ENCODE results near the gene SP3. TPM values are rescaled to one million over a fixed set of nuclear protein-coding genes. Genes with fewer than 3 reads are reported as not detected.

The SP3 gene
- total and polyA plus RNA-seq, 4 donors, result 14.5 to 183 (median 55.2) TPM

- H3K9me3 ChIP-seq (ENCODE audit: control insufficient read depth in 4 of 4, insufficient read depth in 3 of 4, low read length in 3 of 4), result no peaks in the 10 kb centered on the region
- no peaks in the 10 kb centered on the region for H3K27me3 ChIP-seq (ENCODE audit: control insufficient read depth in 3 of 3, insufficient read depth in 3 of 3, low read length in 2 of 3)
- H3K4me1 ChIP-seq (ENCODE audit: control insufficient read depth in 5 of 5, insufficient read depth in 5 of 5, low read length in 5 of 5), result peaks cover 0 to 22% (median 0%) of the 10 kb centered on the region in 5 donors
- H3K4me3 ChIP-seq, result no peak overlapping the region
- no peak for ATAC-seq (ENCODE audit: insufficient read depth, low FRiP score)
- no peak for TF ChIP-seq CTCF (IDR thresholded peaks at IDR 0.05; ENCODE audit: control extremely low read depth, extremely low read depth)
- no peak for DNase-seq
- H3K36me3 ChIP-seq (ENCODE audit: control insufficient read depth in 4 of 4, insufficient read depth in 4 of 4, low read length in 4 of 4), result peaks cover 0 to 3% (median 2%) of the 10 kb centered on the region in 4 donors
- H3K27ac ChIP-seq (ENCODE audit: low read depth in 1 of 2, low read length in 1 of 2), result no peak overlapping the region
- 75 to 88% methylated on average over 3 of the region's 3 CpGs for WGBS, 2 donors
- no peak overlapping the region for H3K9ac ChIP-seq (ENCODE audit: insufficient read depth in 1 of 2, low read length in 2 of 2)
These were observed 18.0 kb downstream of the SP3 start for GRCh38 chr2:173947131-173947530.

GRCh38 chr2:173943738-173944137 is 21.4 kb downstream of the SP3 start:
- Histone ChIP-seq H3K9ac (ENCODE audit: insufficient read depth in 1 of 2, low read length in 2 of 2) (no peak overlapping the region), H3K36me3 (ENCODE audit: control insufficient read depth in 4 of 4, insufficient read depth in 4 of 4, low read length in 4 of 4) (peaks cover 0 to 5% (median 2%) of the 10 kb centered on the region in 4 donors), H3K4me3 (no peak overlapping the region), H3K27ac (ENCODE audit: low read depth in 1 of 2, low read length in 1 of 2) (no peak overlapping the region), H3K27me3 (ENCODE audit: control insufficient read depth in 3 of 3, insufficient read depth in 3 of 3, low read length in 2 of 3) (no peaks in the 10 kb centered on the region), H3K9me3 (ENCODE audit: control insufficient read depth in 4 of 4, insufficient read depth in 3 of 4, low read length in 3 of 4) (no peaks in the 10 kb centered on the region), H3K4me1 (ENCODE audit: control insufficient read depth in 5 of 5, insufficient read depth in 5 of 5, low read length in 5 of 5) (peaks cover 0 to 37% (median 0%) of the 10 kb centered on the region in 5 donors)
- ATAC-seq (ENCODE audit: insufficient read depth, low FRiP score) (no peak), DNase-seq (no peak)
- TF ChIP-seq CTCF (IDR thresholded peaks at IDR 0.05; ENCODE audit: control extremely low read depth, extremely low read depth), result no peak
- 93 to 95% methylated on average over 3 of the region's 3 CpGs for whole genome bisulfite sequencing, 2 donors

GRCh38 chr2:173942861-173943523 is 22.2 kb downstream of the SP3 start:
- H3K4me3 ChIP-seq, result no peak overlapping the region
- no peak for TF ChIP-seq CTCF (IDR thresholded peaks at IDR 0.05; ENCODE audit: control extremely low read depth, extremely low read depth)
- ATAC-seq (ENCODE audit: insufficient read depth, low FRiP score), result no peak
- no peak for DNase-seq
- H3K9ac ChIP-seq (ENCODE audit: insufficient read depth in 1 of 2, low read length in 2 of 2), result no peak overlapping the region
- H3K4me1 ChIP-seq (ENCODE audit: control insufficient read depth in 5 of 5, insufficient read depth in 5 of 5, low read length in 5 of 5), result peaks cover 0 to 34% (median 3%) of the 10 kb centered on the region in 5 donors
- WGBS, 2 donors, result 94 to 97% methylated on average over 3 of the region's 3 CpGs
- H3K36me3 ChIP-seq (ENCODE audit: control insufficient read depth in 4 of 4, insufficient read depth in 4 of 4, low read length in 4 of 4), result peaks cover 0 to 5% (median 2%) of the 10 kb centered on the region in 4 donors
- H3K9me3 ChIP-seq (ENCODE audit: control insufficient read depth in 4 of 4, insufficient read depth in 3 of 4, low read length in 3 of 4), result no peaks in the 10 kb centered on the region
- H3K27ac ChIP-seq (ENCODE audit: low read depth in 1 of 2, low read length in 1 of 2), result no peak overlapping the region
- H3K27me3 ChIP-seq (ENCODE audit: control insufficient read depth in 3 of 3, insufficient read depth in 3 of 3, low read length in 2 of 3), result no peaks in the 10 kb centered on the region
